NB4 (cell line): ENCODE data around the gene KIAA1217.

Experiments used
- CTCF ChIP-seq: IDR thresholded peaks from one replicate; pipeline ENCODE4 v1.5.1; 2012; ENCODE audit warnings: low read depth, low read length
- MAX ChIP-seq: IDR thresholded peaks from 2 replicates; pipeline ENCODE4 v1.6.1; 2011; ENCODE audit warnings: low read depth, low read length
- MYC ChIP-seq: IDR thresholded peaks from 2 replicates; pipeline ENCODE4 v1.6.1; 2011; ENCODE audit warnings: low read depth, low read length
- POLR2A ChIP-seq: IDR thresholded peaks from 2 replicates; pipeline ENCODE4 v1.6.1; 2011; ENCODE audit warnings: mild to moderate bottlenecking; ENCODE audit not compliant: insufficient read length; ENCODE audit errors: extremely low read depth

GRCh38 chr10:24481241-24481640 lies 272.3 kb downstream of the KIAA1217 start:
- TF ChIP-seq CTCF (no peak), POLR2A (no peak), MAX (no peak), MYC (no peak)
